Loucy (cell line): ENCODE results near the gene ELOA.
"Not testable (repeated sequence)": the region's sequence is repeated elsewhere in the genome, so short reads cannot be mapped to it uniquely, and the experiment has no call there.

Source experiments
- H2AFZ ChIP-seq: fragments of 200-600 bp; sonication (generic); 2 replicates; pipeline ENCODE4 v1.6.0; 2016; ENCODE audit warnings: antibody characterized with exemption, mild to moderate bottlenecking, low read length, moderate library complexity
- H3F3A ChIP-seq: fragments of 200-600 bp; 2 replicates; pipeline ENCODE4 v1.6.0; 2016; ENCODE audit warnings: antibody characterized with exemption, low read depth, mild to moderate bottlenecking
- H3K27me3 ChIP-seq: fragments of 200-600 bp; sonication (generic); 2 replicates; pipeline ENCODE4 v1.6.1; 2014; ENCODE audit warnings: low read length, mild to moderate bottlenecking; ENCODE audit not compliant: insufficient read depth, poor library complexity, severe bottlenecking
- H3K36me3 ChIP-seq: fragments of 200-600 bp; sonication (generic); 2 replicates; pipeline ENCODE4 v1.6.1; 2016; ENCODE audit warnings: low read length; ENCODE audit not compliant: insufficient read depth
- H3K4me1 ChIP-seq: fragments of 200-600 bp; sonication (generic); 2 replicates; pipeline ENCODE4 v1.5.1; 2014; ENCODE audit warnings: low read length, mild to moderate bottlenecking; ENCODE audit not compliant: insufficient read depth, poor library complexity, severe bottlenecking
- H3K4me2 ChIP-seq: fragments of 200-600 bp; sonication (generic); 2 replicates; pipeline ENCODE4 v1.6.0; 2014; ENCODE audit warnings: antibody characterized with exemption, low read length, low read depth, mild to moderate bottlenecking; ENCODE audit not compliant: poor library complexity, severe bottlenecking
- H3K4me3 ChIP-seq: fragments of 200-600 bp; sonication (generic); 2 replicates; pipeline ENCODE4 v1.5.1; 2014; ENCODE audit warnings: low read length, mild to moderate bottlenecking, mixed read lengths; ENCODE audit not compliant: poor library complexity, severe bottlenecking
- H3K79me2 ChIP-seq: fragments of 200-600 bp; sonication (generic); 2 replicates; pipeline ENCODE4 v1.6.1; 2014; ENCODE audit warnings: low read length; ENCODE audit not compliant: insufficient read depth
- H3K9ac ChIP-seq: fragments of 200-600 bp; sonication (generic); 2 replicates; pipeline ENCODE4 v1.6.0; 2014; ENCODE audit warnings: mild to moderate bottlenecking, low read depth, low read length, moderate library complexity; ENCODE audit not compliant: poor library complexity, severe bottlenecking
- H3K9me2 ChIP-seq: fragments of 200-600 bp; sonication (generic); replicated peaks from 2 replicates; pipeline ENCODE4 v1.6.1; 2016; ENCODE audit warnings: low read depth, low read length, mixed read lengths
- H3K9me3 ChIP-seq: fragments of 200-600 bp; sonication (generic); 2 replicates; pipeline ENCODE4 v1.6.1; 2014; ENCODE audit warnings: mild to moderate bottlenecking, antibody characterized with exemption, low read length, low read depth; ENCODE audit not compliant: insufficient read depth
- H4K20me1 ChIP-seq: fragments of 200-600 bp; sonication (generic); 2 replicates; pipeline ENCODE4 v1.6.0; 2014; ENCODE audit warnings: antibody characterized with exemption, low read length, mild to moderate bottlenecking; ENCODE audit not compliant: insufficient read depth, poor library complexity, severe bottlenecking
- EZH2phosphoT487 ChIP-seq: fragments of 200-600 bp; IDR thresholded peaks from 2 replicates; pipeline ENCODE4 v1.6.1; 2018; ENCODE audit warnings: antibody characterized with exemption, mild to moderate bottlenecking, moderate library complexity, borderline replicate concordance
- TF ChIP-seq, protein P1 (sequence below): fragments of 200-600 bp; sonication (generic); conservative IDR thresholded peaks from 2 replicates; pipeline ENCODE4 v1.5.1; 2014; ENCODE audit warnings: mild to moderate bottlenecking, antibody characterized with exemption, low read length

ELOA gene

DNA sequence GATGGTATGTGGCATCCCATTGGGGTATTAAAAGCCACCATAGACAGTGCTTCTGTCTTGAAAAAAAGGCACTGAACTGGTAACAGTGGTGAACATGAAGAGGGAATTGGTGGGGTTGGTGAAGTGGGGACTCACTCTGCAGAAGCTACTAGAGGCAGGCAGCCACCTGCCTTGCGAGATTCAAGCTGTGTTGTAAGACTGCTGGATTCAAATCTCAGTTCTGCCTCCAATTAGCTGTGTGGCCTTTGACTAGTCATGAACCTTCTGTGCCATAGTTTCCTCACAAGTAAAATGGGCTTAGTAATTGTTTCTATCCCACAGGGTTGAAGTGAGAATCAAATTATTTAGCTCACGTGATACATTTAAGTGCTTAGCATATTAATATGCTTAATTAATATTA is 16.6 kb upstream of the ELOA start:
- Histone ChIP-seq H3K27me3 (no peaks in the 10 kb centered on the region), H3K36me3 (no peaks in the 10 kb centered on the region), H3K4me1 (no peaks in the 10 kb centered on the region), H3K9me3 (no peaks in the 10 kb centered on the region), H3K79me2 (no peaks in the 10 kb centered on the region), H4K20me1 (no peaks in the 10 kb centered on the region), H2AFZ (no peak overlapping the region), H3K4me2 (no peak overlapping the region), H3K9me2 (no peaks in the 10 kb centered on the region), H3F3A (no peaks in the 10 kb centered on the region), H3K9ac (no peak overlapping the region), H3K4me3 (no peak overlapping the region)
- TF ChIP-seq, protein P1, sequence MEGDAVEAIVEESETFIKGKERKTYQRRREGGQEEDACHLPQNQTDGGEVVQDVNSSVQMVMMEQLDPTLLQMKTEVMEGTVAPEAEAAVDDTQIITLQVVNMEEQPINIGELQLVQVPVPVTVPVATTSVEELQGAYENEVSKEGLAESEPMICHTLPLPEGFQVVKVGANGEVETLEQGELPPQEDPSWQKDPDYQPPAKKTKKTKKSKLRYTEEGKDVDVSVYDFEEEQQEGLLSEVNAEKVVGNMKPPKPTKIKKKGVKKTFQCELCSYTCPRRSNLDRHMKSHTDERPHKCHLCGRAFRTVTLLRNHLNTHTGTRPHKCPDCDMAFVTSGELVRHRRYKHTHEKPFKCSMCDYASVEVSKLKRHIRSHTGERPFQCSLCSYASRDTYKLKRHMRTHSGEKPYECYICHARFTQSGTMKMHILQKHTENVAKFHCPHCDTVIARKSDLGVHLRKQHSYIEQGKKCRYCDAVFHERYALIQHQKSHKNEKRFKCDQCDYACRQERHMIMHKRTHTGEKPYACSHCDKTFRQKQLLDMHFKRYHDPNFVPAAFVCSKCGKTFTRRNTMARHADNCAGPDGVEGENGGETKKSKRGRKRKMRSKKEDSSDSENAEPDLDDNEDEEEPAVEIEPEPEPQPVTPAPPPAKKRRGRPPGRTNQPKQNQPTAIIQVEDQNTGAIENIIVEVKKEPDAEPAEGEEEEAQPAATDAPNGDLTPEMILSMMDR = no peak
- TF ChIP-seq EZH2phosphoT487 = no peak

DNA sequence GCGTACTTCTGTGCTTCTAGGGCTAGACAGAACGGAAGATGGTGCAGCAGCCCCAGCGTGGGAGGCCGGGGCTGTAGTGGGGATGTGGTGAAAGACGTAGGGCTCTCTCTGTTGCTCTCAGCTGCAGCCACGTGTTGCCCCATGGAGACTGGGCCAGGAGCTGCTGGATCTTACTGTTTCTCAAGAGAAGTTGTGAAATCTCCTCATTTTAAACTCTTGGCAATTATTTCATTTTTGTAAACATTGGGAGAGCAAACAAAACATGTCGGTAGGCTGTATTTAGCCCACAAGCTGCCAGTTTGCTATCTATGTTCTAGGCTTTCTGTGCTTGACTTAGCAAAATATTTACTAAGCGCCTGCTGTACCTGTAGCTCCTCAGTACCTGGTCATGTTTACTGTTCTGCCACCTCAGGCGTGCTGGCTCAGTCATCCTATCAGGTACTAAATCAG is 15.9 kb upstream of the ELOA start:
- no peaks in the 10 kb centered on the region for H3F3A ChIP-seq
- H3K79me2 ChIP-seq = no peaks in the 10 kb centered on the region
- H3K9ac ChIP-seq = no peak overlapping the region
- no peaks in the 10 kb centered on the region for H3K4me1 ChIP-seq
- TF ChIP-seq, protein P1 = no peak
- TF ChIP-seq EZH2phosphoT487 = no peak
- H4K20me1 ChIP-seq = no peaks in the 10 kb centered on the region
- no peak overlapping the region for H3K4me3 ChIP-seq
- H2AFZ ChIP-seq = no peak overlapping the region
- H3K9me3 ChIP-seq = no peaks in the 10 kb centered on the region
- no peaks in the 10 kb centered on the region for H3K9me2 ChIP-seq
- no peaks in the 10 kb centered on the region for H3K27me3 ChIP-seq
- no peak overlapping the region for H3K4me2 ChIP-seq
- H3K36me3 ChIP-seq = no peaks in the 10 kb centered on the region

DNA sequence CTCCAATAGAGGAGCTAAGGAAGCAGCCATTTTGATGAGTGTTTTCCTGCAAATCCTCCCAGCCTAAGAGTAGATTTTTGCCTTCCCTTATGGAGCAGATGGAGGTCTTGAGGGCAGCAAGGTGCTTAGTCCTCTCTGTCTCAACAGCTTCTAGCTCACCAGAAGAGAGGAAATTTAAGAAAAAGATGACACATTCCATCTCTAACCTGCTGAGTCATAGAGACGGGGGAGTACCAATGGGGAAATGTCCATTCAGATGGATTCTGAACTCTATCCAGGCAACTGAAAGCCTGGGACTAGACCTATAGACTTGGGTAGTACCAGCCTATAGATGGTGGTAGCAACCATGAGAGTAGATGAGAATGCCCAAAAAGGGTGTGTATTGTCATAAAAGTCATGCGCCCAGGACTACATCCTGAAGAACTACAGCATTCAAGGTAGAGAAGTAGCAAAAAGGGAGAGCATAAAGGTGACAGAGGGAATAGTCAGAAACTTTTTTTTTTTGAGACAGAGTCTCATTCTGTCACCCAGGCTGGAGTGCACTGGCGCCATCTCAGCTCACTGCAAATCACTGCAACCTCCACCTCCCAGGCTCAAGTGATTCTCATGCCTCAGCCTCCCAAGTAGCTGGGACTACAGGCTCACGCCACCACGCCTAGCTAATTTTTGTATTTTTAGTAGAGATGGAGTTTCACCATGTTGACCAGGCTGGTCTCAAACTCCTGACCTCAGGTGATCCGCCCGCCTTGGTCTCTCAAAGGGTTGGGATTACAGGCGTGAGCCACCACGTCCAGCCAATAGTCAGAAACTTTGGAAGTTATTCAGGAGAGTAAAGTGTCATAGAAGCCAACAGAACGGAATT is 10.7 kb upstream of the ELOA start:
- H3K9ac ChIP-seq = no peak overlapping the region
- no peak overlapping the region for H3K4me3 ChIP-seq
- no peaks in the 10 kb centered on the region for H3K4me1 ChIP-seq
- H3K4me2 ChIP-seq = no peak overlapping the region
- H3K9me2 ChIP-seq = no peaks in the 10 kb centered on the region
- H2AFZ ChIP-seq = no peak overlapping the region
- no peak for TF ChIP-seq EZH2phosphoT487
- TF ChIP-seq, protein P1 = no peak
- H4K20me1 ChIP-seq = no peaks in the 10 kb centered on the region
- H3K27me3 ChIP-seq = no peaks in the 10 kb centered on the region
- no peaks in the 10 kb centered on the region for H3K9me3 ChIP-seq
- no peaks in the 10 kb centered on the region for H3K79me2 ChIP-seq
- H3F3A ChIP-seq = no peaks in the 10 kb centered on the region
- H3K36me3 ChIP-seq = no peaks in the 10 kb centered on the region

DNA sequence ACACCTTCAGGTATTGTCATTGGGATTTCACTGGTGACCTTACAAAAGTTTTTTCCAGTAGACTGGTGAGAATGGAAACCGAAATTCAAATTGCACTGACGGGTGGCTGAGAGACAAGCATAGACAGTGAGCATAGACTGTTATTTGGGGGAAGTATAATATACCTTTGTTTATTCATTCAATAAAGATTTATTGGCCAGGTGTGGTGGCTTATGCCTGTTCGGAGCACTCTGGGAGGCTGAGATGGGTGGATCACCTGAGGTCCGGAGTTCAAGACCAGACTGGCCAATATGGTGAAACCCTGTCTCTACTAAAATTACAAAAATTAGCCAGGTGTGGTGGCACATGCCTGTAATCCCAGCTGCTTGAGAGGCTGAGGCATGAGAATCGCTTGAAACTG is 10.0 kb upstream of the ELOA start:
- not testable (repeated sequence) for H3K4me3 ChIP-seq, H3K9me3 ChIP-seq, H3F3A ChIP-seq, H3K27me3 ChIP-seq, H3K9me2 ChIP-seq, H3K79me2 ChIP-seq, H3K4me1 ChIP-seq, H3K36me3 ChIP-seq, H4K20me1 ChIP-seq, H3K9ac ChIP-seq, H3K4me2 ChIP-seq, H2AFZ ChIP-seq
